ENCODE measurements around the gene GORASP1.

GORASP1 gene

DNA sequence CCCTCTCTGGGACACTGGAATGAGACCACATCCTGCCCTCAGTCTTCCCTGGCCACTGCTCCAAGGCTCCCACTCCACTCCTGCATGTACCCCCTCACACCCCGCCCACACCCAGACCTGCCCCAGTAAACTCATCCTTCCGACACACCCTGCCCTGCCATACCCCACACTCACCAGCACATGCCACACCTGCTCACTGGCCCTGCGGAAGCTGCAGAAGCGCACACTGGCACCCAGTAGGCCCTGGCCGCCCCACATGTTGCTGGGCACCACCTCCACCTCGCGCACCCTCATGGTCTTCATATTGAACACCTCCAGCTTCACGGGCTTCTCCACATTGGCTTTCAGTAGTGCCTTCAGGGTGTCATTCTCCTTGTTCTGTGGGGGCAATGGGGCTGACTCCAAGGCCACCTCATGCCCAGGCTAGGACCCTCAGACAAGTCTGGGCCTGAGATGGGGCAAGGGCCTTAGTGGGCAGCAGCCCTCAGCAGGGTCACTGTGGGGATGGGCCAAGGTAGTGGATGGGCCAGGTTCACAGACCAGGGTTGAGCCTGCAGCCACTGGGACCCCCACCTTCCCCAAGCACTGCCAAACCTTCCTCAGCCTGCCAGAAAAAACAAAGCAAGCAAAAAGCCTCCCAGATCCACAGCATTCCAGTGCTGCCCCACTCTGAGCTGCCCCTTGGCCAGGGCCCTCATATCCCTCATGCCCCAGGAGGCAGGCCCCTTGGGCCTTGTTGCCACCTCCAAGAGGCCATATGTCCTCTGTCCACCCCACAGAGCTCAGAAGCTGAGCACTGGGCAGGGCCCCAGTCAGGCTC, 4.7 kb downstream of the GORASP1 start:
- DNase-seq (ENCODE audit: low read depth): no peak

DNA sequence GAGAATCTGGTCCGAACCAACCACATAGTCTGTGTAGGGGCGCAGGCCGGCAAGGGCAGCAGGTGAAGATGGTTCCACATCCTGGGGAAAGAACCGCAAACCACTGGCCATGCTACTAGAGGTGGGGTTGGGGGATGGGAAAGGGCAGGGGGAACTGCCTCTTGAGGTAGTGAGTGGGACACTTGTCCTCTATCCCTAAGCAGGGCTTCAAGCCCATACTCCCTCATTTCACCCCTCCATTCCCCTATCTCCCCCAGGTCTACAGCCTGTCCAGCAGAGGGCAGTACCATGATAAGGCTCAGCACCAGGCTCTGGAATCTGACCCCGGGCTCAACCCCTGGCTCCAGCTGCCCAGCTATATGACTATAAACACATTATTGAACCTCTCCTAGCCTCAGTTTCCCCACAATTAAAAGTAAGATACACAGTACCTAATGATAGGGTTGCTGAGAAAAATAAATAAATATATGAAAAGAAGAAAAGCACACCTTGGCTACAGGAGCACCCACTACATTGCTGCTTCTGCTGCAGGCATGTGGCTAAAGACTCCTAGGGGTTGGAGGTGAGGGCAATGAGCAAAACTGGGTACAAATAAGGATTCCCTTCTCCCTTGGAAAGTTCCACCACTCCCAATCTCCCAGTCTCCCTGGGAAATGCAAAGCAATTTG, 6.3 kb downstream of the GORASP1 start:
- peak; percentile 38 for DNase-seq (ENCODE audit: low read depth)

DNA sequence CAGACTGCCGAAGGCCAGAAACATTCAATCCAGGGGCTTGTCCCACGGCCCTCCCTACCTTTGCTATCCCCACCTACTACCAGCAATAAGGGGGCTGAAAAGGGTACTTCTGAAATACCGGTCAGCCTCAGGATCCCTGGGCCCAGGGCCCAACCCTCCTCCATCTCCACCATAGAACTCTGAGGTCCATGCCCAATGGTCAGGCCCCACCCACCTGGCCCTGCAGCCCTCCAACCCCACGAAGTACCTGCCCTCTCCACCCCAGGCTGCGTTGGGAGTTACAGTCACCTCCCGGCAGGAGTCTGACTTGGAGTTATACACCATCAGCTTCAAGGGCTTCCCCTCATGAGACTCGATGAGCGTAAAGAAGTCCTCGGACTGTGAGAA, 6.9 kb downstream of the GORASP1 start:
- no peak for DNase-seq (ENCODE audit: low read depth)

DNA sequence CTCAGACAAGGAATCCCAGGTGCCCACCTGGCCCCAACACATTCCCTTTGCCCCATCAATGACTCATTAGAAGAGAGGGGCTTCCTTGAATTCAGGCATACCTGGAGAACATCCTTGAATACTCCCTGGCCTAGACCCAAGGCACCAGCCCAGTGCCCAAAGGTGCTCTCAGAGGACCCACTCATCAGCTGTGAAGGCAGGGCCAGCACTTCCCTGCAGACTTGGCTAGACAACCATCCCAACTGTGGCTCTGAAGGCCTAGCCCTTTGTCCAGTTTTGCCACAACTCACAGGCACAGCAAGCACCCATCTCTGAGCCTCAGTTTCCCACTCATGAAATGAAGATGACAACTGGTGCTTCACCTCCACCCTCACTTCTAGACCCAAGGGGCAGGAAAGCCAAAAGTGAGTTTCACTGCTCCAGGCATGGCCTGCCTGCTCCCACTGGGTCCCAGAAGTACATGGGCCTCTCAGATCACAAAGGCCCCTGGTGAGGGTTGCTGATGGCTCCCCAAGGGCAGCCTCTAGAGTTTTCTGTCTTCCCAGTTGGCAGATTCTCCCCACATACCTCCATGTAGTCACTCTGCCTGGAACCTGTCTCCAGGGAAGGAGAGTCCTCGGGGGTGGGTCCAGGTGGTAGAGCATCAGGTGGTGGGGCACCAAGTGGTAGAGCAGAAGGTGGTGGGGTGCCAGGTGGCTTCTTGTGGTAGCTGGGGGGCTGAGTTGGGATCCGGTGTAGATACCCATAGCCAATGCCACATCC, 7.5 kb downstream of the GORASP1 start:
- DNase-seq (ENCODE audit: low read depth): no peak

DNA sequence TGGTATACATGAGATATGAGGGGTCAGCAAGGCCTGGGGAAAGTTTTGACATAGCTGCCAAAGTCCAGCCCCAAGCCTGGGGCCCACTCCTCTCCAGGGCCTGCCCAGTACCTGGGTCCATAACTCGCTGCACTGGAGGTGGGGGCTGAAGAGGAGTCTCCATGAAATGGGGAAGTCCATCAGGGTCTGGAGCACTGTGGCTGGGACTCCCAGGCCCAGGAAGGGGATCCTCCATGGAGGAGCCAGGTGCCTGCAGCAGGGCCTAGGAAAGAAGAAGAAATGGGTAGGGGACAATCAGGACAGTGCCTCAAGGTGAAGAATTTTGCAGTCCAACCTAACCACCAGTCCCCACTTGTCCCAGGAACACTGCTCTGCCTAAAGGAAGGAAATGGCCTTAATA, 8.2 kb downstream of the GORASP1 start:
- DNase-seq (ENCODE audit: low read depth): no peak

DNA sequence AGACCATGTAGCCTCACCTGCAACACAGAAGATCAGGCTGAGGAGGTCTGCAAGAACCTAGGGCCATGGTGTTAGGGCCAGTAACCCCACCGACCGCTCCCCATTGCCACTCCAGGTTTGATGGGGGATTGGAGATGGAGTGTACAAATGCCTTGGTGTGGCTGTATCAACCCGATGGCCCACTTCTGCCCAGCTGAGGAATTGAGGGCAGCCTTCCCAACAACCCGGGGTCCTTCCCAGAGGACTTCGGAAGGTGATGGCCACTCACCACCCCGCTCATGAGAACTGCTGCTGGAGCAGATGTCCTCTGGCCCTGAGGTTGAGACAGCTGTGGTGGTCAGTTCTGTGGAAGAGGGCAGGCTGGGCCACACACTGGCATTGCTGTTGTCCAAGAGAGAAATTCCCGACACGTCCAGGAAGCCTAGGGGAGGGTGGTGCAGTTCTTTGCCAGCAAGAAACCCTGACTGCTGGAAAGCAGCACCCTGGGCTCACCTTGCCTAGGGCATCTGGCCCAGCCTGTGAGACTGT, 8.9 kb downstream of the GORASP1 start:
- DNase-seq (ENCODE audit: low read depth): no peak

DNA sequence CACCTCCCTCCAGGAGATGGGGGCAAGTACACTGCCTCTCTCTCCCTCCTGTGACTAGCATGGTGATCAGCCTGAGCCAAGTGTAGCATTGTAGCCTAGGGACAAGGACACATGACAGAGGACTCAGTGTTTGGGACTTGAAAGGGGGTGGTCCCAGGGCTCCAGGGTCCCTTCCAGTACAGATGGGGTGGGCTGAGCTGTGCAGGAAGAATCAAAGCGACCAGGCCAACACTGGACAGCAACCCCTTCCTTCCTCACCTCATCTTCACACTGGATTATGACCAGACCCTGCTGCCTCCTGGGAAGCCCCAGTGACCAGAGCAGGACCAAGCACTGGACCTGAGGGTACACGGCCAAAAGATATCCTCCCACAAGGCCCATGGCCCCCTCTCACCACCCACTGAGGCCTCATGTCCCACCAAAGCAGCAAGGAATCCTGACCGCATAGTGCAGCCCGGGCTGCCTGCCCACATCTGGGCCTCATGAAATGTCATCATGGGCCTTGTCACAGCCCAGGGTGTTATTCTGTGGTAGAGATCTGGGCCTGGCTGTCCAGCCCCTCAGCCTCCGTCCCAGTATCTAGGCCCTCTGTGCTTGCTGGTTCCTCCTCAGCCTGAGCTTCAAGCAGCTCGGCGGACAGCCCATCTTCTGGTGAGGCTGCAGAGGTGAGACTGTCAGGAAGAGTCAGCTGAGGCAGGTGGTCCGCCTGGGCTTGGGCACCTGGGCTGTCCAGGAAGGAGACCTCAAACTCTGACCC, 9.5 kb downstream of the GORASP1 start:
- no peak for DNase-seq (ENCODE audit: low read depth)

DNA sequence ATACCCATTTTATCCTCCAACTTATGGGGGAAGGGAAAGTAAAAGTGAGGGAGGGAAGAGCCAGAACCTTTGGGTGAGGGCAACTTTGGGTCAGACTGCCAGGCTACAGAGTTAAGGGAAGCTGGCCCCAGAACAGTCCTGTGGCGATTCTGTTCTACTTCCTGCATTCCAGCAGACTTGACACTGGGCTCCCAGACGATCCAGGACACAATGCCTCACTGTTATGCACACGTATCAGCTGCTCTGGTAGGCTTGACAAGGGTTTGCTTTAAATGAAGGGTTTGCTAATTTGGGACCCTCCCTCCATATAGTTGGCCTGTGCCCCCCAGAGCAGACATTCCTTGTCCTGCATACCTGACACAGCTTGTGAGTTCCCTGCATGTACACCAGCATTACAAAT, 10.7 kb downstream of the GORASP1 start:
- DNase-seq (ENCODE audit: low read depth): no peak

DNA sequence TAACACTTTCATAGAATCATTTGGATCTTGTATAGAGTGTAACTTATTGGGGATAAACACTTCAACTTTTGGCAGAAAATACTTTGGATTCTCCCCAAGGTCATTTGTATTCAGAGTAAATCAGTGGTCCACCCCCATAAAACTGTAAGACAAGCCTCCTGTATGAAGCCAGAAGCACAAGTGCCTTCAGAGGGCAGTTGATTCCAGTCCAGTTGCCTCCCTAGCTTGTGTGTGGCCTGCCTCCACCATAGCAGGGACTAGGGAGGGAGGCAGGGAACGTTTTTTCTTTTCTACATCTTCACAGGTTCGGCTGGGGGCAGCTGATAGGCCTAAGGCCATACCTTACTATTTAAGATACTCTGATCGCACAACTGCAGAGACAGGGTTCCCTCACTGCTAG, 11.6 kb downstream of the GORASP1 start:
- no peak for DNase-seq (ENCODE audit: low read depth)

DNA sequence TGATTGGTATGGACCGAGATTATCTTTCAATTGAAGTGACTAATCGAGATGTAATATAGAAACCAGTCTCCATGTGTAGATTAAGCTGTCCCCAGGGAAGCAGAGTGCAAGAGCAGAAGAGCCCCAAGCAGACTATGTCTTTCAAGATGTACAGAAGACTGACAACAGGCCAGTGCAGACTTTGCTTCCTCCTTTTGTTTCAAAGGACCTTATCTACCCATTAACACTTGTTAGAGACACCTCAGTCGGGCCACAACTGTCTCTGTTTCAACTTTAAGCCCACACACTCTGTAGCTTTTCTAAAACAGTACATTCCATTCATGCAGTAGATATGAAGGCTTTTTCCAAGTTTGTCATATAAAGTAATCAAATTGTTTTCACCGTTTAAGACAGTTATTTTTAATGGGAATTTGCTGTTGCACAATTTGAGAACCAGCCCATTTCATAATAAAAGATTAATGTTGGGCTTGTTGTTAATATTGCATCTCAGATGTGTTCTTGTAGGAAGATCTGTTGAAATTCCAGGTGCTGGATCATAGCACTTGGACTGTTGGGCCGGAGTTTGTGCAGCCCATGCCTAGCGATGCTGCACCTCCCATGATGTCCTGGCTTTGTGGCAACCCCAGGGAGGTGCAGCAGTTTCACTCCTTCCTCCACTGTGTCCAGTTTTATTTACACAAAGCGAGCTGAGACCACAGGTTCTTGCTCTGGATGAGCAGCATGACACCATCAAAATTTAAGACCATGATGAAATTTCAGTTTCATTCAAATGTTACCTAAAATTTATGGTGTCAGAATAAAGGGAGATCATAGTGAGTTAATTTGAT, 12.4 kb downstream of the GORASP1 start:
- peak; percentile 45 for DNase-seq (ENCODE audit: low read depth)

DNA sequence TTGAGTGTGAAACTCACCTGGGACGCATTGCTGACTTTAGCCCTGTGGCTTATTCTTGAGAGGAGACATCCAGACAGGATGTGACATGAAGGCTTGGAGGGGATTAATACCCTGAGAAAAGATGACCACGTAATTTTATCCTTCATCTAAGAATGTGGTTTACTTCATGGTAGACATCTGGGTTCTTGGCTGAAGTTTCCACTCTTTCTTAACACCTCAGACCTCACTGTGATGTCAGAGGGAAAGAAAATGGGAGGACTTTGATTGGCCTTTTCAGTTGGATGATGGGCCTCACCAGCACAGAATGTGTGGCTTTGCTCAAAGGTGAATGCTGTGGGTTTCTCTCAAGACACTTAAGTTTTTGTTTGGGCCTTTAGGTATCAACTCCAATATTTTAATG, 16.5 kb downstream of the GORASP1 start:
- peak; percentile 67 for DNase-seq (ENCODE audit: low read depth)

DNA sequence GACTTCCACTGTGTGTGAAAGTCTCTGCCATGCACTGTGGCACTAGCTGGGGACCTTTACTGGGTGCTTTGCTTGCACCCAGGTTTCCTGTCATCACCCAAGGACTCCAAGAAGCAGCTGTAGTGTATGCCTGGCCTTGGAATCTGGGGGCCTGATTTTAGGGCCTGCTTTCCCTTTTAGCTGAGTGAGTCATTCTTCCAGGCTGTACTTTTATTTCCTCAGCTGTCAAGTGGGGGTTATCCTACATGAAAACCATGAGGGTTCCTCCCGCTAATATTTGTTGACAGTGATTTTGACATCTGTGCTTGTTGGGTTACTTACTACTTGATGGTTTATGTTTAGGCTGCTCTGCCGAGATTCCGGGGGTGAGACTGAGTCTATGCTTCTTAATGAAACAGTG, 18.5 kb downstream of the GORASP1 start:
- peak; percentile 65 for DNase-seq (ENCODE audit: low read depth)

DNA sequence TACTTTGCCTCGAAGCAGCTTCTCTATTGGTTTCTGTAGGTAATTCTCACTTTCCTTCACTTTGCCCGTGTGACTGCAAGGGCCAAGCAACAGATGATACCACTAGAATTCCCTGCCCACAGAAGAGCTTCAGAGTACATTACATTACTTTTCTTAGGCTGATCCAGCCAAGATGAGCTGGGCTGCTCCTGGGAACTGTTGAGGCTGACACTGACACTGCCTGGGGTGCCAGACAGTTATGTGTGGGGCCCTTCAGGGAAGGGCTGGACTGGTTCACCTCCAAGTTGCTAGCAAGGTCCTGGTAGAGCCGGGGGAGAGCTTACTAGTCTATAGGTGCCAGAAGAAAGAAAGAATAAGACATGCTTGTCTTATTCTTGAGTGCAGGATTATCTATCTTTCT, 19.0 kb downstream of the GORASP1 start:
- DNase-seq (ENCODE audit: low read depth): peak; percentile 14

DNA sequence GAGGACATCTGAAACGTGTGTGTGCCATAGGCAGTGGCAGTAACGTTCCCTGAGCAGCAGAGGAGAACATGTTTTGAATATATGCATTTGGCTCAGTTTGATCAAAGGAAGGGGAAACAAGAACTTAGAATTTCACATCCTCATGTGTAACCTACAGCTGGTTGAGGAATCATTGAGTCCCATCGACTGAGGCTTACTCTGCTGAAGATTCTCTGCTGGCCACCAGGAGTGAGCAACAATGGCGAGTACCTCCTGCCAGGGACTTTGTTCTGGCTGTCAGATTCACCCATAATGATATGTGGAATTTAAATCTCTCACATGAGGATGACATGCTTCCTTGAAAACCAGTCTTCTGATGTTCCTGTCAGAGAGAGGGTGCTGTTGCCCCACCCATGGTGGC, 21.3 kb downstream of the GORASP1 start:
- no peak for DNase-seq (ENCODE audit: low read depth)

DNA sequence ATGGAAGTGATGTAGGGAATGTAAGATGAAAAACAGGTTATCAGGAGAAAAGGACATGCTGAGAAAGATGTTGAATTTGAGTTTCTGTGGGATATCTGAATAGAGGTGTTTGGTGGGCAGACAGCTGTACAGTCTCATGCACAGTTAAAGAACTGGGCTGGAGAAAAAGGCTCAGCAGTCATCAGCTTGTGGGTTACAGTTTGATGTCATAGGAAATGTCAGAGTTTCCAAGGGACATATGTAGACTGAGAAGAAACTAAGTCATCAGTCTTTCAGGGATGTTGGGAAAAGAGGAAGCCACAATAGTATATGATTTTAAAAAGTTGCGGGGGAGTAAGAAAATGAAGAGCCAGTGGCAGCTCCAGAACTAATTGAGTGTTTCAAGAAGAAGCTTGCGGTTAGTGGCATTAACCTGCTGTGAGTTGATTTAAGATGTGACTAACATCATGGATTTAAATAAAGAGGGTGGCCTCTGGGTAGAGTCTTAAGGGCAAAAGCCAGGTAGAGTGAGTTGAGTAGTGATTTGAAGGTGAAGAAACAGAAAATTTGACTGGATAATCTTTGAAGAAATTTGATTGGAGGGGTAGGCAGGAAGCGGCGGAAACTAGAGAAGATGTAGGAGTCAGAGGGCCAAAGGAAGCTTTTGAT, 24.6 kb downstream of the GORASP1 start:
- no peak for DNase-seq (ENCODE audit: low read depth)

DNA sequence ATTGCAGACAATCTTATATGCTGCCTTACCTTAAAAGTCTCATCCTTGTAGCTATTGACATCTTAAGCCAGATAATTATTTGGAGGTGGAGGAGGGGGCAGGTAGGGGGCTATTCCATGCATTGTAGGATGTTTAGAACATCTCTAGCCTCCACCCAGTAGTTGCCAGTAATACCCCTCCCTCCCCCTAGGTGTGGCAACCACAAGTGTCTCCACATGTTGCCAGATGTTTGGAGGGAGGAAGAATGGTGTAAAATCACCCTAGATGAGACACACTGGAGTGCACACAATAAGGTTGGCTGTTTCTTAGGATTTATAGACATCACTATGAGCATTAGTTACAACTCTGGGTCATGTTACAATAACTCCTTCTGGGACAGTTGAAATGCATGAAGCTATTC, 27.4 kb downstream of the GORASP1 start:
- no peak for DNase-seq (ENCODE audit: low read depth)

DNA sequence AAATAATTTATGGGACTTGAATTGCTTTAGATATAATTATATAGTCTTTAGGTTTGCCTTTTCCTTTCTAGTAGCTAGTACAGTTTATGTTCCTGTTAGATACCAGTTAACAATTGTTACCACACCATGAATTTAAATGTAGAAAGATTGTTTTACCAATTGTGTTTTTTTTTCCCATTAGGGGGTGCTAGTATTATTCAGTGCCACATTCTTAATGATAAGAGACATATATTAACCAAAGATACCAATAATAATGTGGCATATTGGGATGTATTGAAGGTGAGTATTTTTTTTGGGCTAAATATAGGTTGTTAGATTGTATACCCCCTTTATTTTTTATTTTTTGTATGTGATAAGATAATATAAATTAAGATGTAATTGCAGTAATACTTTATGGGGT, 27.9 kb downstream of the GORASP1 start:
- DNase-seq (ENCODE audit: low read depth): no peak

DNA sequence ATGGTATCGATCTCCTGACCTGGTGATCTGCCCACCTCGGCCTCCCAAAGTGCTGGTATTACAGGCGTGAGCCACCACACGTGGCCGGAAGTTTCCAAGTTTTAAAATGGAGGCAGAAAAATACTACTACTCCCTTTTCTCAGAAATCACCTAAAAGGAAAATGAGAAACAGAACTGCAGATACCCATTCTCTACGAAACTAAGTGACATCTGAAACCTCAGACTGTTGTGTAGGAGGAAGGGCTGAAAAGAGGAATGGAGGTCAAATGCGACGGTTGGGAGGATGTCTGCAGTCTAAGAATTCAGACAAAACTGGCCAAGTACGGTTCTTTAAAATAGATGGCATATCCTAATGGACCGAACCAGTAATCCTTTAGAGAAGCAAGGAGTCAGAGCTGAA, 31.5 kb downstream of the GORASP1 start:
- no peak for DNase-seq (ENCODE audit: low read depth)

DNA sequence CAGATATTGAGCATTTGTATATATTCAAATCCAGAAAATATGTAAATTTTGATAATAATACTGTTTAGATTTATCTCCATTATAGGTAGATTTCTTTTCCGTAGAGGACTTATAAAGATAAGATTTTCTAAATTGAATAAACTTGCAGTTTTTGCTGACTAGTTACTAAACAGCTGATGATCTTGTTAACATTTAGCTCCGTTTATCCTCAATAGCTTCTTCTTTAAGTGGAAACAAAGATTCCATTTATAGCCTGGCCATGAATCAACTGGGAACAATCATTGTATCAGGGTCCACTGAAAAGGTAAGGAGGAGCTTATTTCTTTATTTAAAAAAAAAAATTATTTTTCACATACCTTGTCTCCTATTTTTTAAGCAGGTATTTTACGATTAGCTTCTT, 38.9 kb downstream of the GORASP1 start:
- no peak for DNase-seq (ENCODE audit: low read depth)

DNA sequence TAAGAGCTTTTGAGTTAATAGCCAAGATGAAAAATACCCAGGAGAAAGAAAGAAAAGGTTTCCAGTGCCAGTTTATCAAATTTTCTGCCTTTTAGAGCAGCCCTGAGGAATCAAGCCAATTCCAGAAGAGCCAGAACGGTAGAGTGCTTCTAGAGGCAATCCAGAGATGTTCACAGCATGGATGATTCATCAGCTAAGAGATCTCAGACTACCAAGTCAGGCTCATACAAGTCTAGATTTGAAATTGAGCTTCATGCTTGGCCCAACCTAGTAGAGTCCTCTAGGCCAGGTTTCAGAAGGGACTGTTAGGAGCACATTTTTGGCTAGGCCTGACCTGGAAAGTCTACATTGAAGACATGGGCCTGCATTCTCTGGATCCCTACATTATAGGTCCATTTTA, 40.1 kb downstream of the GORASP1 start:
- peak; percentile 16 for DNase-seq (ENCODE audit: low read depth)

DNA sequence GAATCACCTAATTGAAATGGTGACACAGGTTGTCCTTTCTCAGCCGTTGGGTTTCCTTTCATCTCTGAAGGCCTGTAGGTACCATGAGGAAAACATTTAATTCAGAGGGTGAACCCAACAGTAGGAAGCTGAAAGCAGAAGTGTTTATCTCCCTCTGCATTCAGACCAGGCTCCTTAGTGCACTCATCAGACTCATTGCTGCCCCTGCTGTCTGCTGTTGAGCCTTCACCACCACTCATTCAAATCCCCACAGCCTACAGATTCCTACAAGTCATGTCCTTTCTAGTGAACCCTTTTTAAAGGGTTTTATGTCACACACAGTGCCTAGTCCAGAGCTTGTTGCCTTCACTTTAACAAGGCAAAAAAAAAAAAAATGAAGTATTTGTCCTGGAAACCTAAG, 42.2 kb downstream of the GORASP1 start:
- DNase-seq (ENCODE audit: low read depth): peak; percentile 27

Data from amniotic epithelial cell (primary cell).